GM12875 (cell line): ENCODE results near the gene CMTM4.

ENCODE experiments used
- H3K4me3 ChIP-seq: one replicate; pipeline ENCODE4 v1.5.1; 2011; ENCODE audit warnings: low read depth, low read length, control low read depth
- CTCF ChIP-seq: IDR thresholded peaks from 2 replicates; pipeline ENCODE4 v1.5.1; 2011; ENCODE audit warnings: low read depth, mild to moderate bottlenecking, control low read depth, inconsistent platforms, low read length, moderate library complexity, borderline replicate concordance; ENCODE audit not compliant: insufficient read depth

CMTM4 gene

GRCh38 chr16:66705790-66706505, 9.4 kb upstream of the CMTM4 start:
- TF ChIP-seq CTCF = no peak

DNA sequence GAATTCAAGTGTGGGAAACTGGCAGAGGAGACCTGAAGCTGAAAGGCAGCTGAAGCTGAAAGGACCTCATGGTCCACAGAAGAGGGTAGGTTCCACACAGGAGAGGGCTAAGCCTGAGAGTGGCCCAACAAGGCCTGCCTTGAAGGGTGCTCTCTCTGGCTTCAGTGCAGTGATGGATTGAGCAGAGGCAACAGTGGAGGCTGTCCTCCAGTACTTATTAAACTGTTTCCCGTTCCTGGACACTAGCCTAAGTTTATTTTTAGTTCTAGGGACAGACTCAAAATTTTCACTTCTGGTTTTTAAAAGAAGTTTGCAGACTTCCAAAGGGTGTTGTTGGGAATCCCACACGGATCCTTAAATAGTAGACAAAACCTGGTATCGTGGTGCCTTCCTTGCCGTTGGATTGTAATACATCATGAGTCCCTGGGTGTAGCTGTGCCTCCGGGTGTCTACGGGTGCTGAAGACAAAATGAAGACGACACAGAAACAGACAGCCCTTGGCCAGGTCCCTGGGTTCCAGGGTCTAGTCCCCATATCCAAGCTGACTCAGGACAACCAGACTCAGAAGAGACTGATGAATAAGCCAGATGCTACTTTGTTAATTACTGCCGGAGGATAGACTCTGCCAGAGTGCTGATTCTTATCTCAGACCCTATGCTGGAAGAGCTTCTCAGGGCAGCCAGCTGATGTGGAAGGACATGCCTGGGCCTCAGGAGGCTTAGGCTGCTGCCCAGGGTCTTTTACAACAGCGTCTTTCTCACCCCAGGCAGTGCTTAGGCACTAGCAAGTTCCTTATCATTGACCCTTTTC, 7.1 kb upstream of the CMTM4 start:
- TF ChIP-seq CTCF = no peak
- no peak overlapping the region for H3K4me3 ChIP-seq

More at GRCh38 chr16:66705790-66706505, 9.4 kb upstream of the CMTM4 start:
- no peak overlapping the region for H3K4me3 ChIP-seq

GRCh38 chr16:66701516-66701915, 5.0 kb upstream of the CMTM4 start:
- no peak overlapping the region for H3K4me3 ChIP-seq

GRCh38 chr16:66701026-66701425, 4.5 kb upstream of the CMTM4 start:
- H3K4me3 ChIP-seq = no peak overlapping the region
- TF ChIP-seq CTCF = no peak

More at GRCh38 chr16:66701516-66701915, 5.0 kb upstream of the CMTM4 start:
- no peak for TF ChIP-seq CTCF

GRCh38 chr16:66699898-66700297, 3.4 kb upstream of the CMTM4 start:
- H3K4me3 ChIP-seq = no peak overlapping the region
- TF ChIP-seq CTCF = no peak

- no peak for TF ChIP-seq CTCF
These were observed 1.5 kb upstream of the CMTM4 start for GRCh38 chr16:66698046-66698445.

More at GRCh38 chr16:66698046-66698445, 1.5 kb upstream of the CMTM4 start:
- no peak overlapping the region for H3K4me3 ChIP-seq
